CD14-positive monocyte (primary cell): ENCODE data around the gene GPX3. TPM values are rescaled to one million over a fixed set of nuclear protein-coding genes. Genes with fewer than 3 reads are reported as not detected.

Source experiments
- DNase-seq, 3 donors: peaks; one replicate each; pipeline ENCODE4 v3.0.0-alpha.2; 2011 to 2022
- H2AFZ ChIP-seq: 2 replicates; pipeline ENCODE4 v1.6.0; 2012; ENCODE audit warnings: mild to moderate bottlenecking, low read depth, low read length, inconsistent platforms; ENCODE audit not compliant: insufficient read depth, poor library complexity, severe bottlenecking
- H3K27ac ChIP-seq, 2 donors: 1 replicate in 1 of 2; 2 replicates in 1 of 2; pipeline ENCODE4 v1.5.1; 2012 to 2013; ENCODE audit warnings: low read length in 2 of 2, control low read depth in 1 of 2, inconsistent platforms in 1 of 2, low read depth in 1 of 2, mild to moderate bottlenecking in 1 of 2
- H3K27me3 ChIP-seq, 2 donors: one replicate each; pipeline versions ENCODE4 v1.6.0 to v1.6.1; 2011 to 2013; ENCODE audit warnings: low read length in 2 of 2; ENCODE audit not compliant: control insufficient read depth in 2 of 2, insufficient read depth in 2 of 2
- H3K36me3 ChIP-seq, 2 donors: replicated peaks in 1 of 2; 1 replicate in 1 of 2; 2 replicates in 1 of 2; pipeline versions ENCODE4 v1.5.1 to v1.6.1; 2012 to 2013; ENCODE audit warnings: low read length in 2 of 2, control low read depth in 1 of 2, inconsistent platforms in 1 of 2, mild to moderate bottlenecking in 1 of 2; ENCODE audit not compliant: insufficient read depth in 2 of 2, control insufficient read depth in 1 of 2
- H3K4me1 ChIP-seq, 2 donors: 1 replicate in 1 of 2; 2 replicates in 1 of 2; pipeline versions ENCODE4 v1.5.1 to v1.6.1; 2012 to 2013; ENCODE audit warnings: low read length in 2 of 2, control low read depth in 1 of 2, inconsistent platforms in 1 of 2, mild to moderate bottlenecking in 1 of 2, moderate library complexity in 1 of 2; ENCODE audit not compliant: insufficient read depth in 2 of 2, control insufficient read depth in 1 of 2
- H3K4me2 ChIP-seq: replicated peaks from 2 replicates; pipeline ENCODE3; 2012; ENCODE audit warnings: low read length, moderate library complexity, mild to moderate bottlenecking; ENCODE audit not compliant: poor library complexity, severe bottlenecking; ENCODE audit errors: extremely low read depth
- H3K4me3 ChIP-seq, 3 experiments: fragments of 200-600 bp in 1 of 3; sonication (generic) in 1 of 3; replicated peaks in 1 of 3; 1 replicate in 2 of 3; 2 replicates in 1 of 3; pipeline ENCODE4 v1.5.1; 2011 to 2013; ENCODE audit warnings: low read length in 3 of 3, mild to moderate bottlenecking in 3 of 3, control low read depth in 2 of 3, low read depth in 2 of 3, inconsistent platforms in 1 of 3, moderate library complexity in 1 of 3
- H3K79me2 ChIP-seq: 2 replicates; pipeline ENCODE4 v1.6.0; 2012; ENCODE audit warnings: mild to moderate bottlenecking, control low read depth, inconsistent platforms, low read length, moderate library complexity; ENCODE audit not compliant: insufficient read depth
- H3K9ac ChIP-seq: 2 replicates; pipeline ENCODE4 v1.6.0; 2017; ENCODE audit warnings: low read length, mild to moderate bottlenecking; ENCODE audit not compliant: insufficient read depth, poor library complexity, severe bottlenecking
- H3K9me3 ChIP-seq, 2 donors: replicated peaks in 1 of 2; 1 replicate in 1 of 2; 2 replicates in 1 of 2; pipeline versions ENCODE4 v1.5.1 to v1.6.1; 2012 to 2013; ENCODE audit warnings: low read length in 2 of 2, control low read depth in 1 of 2; ENCODE audit not compliant: control insufficient read depth in 1 of 2, insufficient read depth in 1 of 2
- H4K20me1 ChIP-seq: 2 replicates; pipeline ENCODE4 v1.6.0; 2012; ENCODE audit warnings: mild to moderate bottlenecking, low read length, control low read depth, moderate library complexity; ENCODE audit not compliant: insufficient read depth
- H3K27ac Mint-ChIP-seq, 7 donors: one replicate each; pipeline ENCODE4 v1.8.0; 2020; ENCODE audit warnings: mild to moderate bottlenecking in 7 of 7, mixed read lengths in 7 of 7, moderate library complexity in 6 of 7, inconsistent platforms in 2 of 7
- H3K27me3 Mint-ChIP-seq, 3 donors: one replicate each; pipeline ENCODE4 v1.8.0; 2021 to 2022; ENCODE audit warnings: low read depth in 3 of 3, mild to moderate bottlenecking in 3 of 3, mixed read lengths in 3 of 3, moderate library complexity in 3 of 3, inconsistent platforms in 1 of 3
- H3K36me3 Mint-ChIP-seq, 2 donors: one replicate each; pipeline ENCODE4 v1.8.0; 2020; ENCODE audit warnings: mixed read lengths in 2 of 2, inconsistent platforms in 1 of 2, mild to moderate bottlenecking in 1 of 2
- H3K4me1 Mint-ChIP-seq: one replicate; pipeline ENCODE4 v1.8.0; 2020; ENCODE audit warnings: mild to moderate bottlenecking, mixed read lengths
- H3K4me3 Mint-ChIP-seq, 2 donors: one replicate each; pipeline ENCODE4 v1.8.0; 2020; ENCODE audit warnings: mild to moderate bottlenecking in 2 of 2, mixed read lengths in 2 of 2, moderate library complexity in 1 of 2
- H3K9me3 Mint-ChIP-seq, 7 donors: one replicate each; pipeline ENCODE4 v1.8.0; 2020 to 2022; ENCODE audit warnings: mixed read lengths in 7 of 7, mild to moderate bottlenecking in 6 of 7, moderate library complexity in 6 of 7, inconsistent platforms in 2 of 7
- CTCF ChIP-seq: fragments of 200-600 bp; IDR thresholded peaks from one replicate; pipeline ENCODE4 v1.8.0; 2022; ENCODE audit warnings: antibody characterized with exemption, mild to moderate bottlenecking
- WGBS: methylation state at CpG from one replicate; pipeline ENCODE4 v1.1.5; 2013; ENCODE audit warnings: missing lambda C conversion rate; ENCODE audit not compliant: insufficient coverage; 5-methylcytosine and 5-hydroxymethylcytosine counted together
- intact Hi-C, 2 donors: fragments of 100-400 bp; cut with micrococcal nuclease; formaldehyde crosslinking; loops; one replicate each; pipeline versions ENCODE4 v1.15.0 to v1.15.1; 2023
- polyA plus RNA-seq, 3 donors: library from polyadenylated mRNA; depleted of rRNA in 1 of 3; unstranded in 2 of 3; stranded (reverse) in 1 of 3; fragments of 300-500 nt in 2 of 3; fragments of >200 nt in 1 of 3; fragmentation: Illumina TruSeq in 2 of 3; gene quantifications; 1 replicate in 2 of 3; 2 replicates in 1 of 3; pipeline ENCODE4 v1.2.3, GENCODE V29; 2012 to 2021

GPX3 gene
- polyA plus RNA-seq, 3 donors, result 3.5 to 12.7 (median 3.8) TPM

- peak overlapping the region; percentile 90 to 99 (median 95) for H3K27ac Mint-ChIP-seq
- 62% methylated on average over 5 of the region's 5 CpGs for WGBS
- H3K36me3 ChIP-seq, result peaks cover 23 to 53% of the 10 kb centered on the region in 2 donors
- H3K27ac ChIP-seq, result peak overlapping the region; percentile 38 to 88
- H3K4me1 Mint-ChIP-seq, result peaks cover 97% of the 10 kb centered on the region
- H3K9me3 ChIP-seq, result no peaks in the 10 kb centered on the region
- peak overlapping the region in 1 of 3 experiments; percentile 43 for H3K4me3 ChIP-seq
- peaks cover 81% of the 10 kb centered on the region for H3K79me2 ChIP-seq
- no peak for DNase-seq
- H3K9me3 Mint-ChIP-seq, result no peaks in the 10 kb centered on the region
- H4K20me1 ChIP-seq, result peaks cover 73% of the 10 kb centered on the region
- no peak overlapping the region for H3K9ac ChIP-seq
- H2AFZ ChIP-seq, result no peak overlapping the region
- no peak for TF ChIP-seq CTCF
- H3K4me1 ChIP-seq, result peaks cover 92 to 100% of the 10 kb centered on the region in 2 donors
- H3K4me3 Mint-ChIP-seq, result peak overlapping the region in 1 of 2 donors; percentile 81
- H3K4me2 ChIP-seq, result peak overlapping the region; percentile 58
- H3K36me3 Mint-ChIP-seq, result peaks cover 59 to 79% of the 10 kb centered on the region in 2 donors
- H3K27me3 ChIP-seq, result no peaks in the 10 kb centered on the region
- intact Hi-C loops, result no loop called here
- peaks cover 0 to 4% (median 0%) of the 10 kb centered on the region in 3 donors for H3K27me3 Mint-ChIP-seq
Measured at GRCh38 chr5:151062405-151063141, 42.2 kb downstream of the GPX3 start.

DNA sequence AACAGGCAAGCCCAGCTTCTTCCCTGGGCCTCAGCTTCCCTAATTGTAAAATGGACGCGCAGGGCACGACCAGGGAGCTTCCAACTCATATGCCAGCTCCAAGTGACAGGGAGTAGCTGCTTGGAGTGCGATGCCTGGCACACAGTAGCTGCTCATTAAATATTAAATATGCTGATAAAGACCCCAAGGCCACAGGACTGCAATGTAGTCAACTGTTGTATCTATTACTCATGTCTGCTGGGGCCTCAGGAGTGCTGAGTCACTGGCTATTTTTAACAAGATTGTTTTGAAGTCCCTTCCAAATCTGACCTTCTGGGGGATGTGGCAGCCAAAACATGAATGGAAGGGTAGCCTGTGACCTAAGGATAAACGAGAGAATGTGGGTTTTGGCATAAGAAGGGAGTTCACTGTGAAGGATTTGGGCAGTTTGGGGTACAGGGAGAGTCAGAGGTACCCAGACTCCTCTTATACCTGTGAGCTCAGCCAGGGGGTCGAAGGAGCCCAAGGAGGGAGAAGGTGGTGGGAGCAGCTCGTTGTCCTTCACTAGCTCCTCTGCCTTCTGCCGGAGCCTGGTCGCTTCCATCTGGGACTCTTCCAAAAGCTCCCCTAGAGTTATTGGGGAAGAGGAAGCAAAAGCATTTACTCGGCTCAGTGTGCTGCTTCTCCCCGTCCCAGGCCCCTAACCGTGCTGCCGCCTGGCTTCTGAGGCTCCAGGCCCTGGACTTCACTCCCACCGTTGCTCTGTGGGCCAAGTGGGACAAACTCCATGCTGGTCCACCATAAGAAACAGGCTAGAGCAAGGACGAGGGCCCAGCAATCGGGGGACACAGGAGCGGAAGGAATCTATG, 43.0 kb downstream of the GPX3 start:
- H3K9me3 ChIP-seq, result no peaks in the 10 kb centered on the region
- peak; percentile 61 to 84 (median 76) for DNase-seq
- H3K4me2 ChIP-seq, result peak overlapping the region; percentile 58
- H2AFZ ChIP-seq, result no peak overlapping the region
- H3K4me3 ChIP-seq, result peak overlapping the region in 1 of 3 experiments; percentile 43
- peak overlapping the region; percentile 48 to 81 for H3K4me3 Mint-ChIP-seq
- no peaks in the 10 kb centered on the region for H3K9me3 Mint-ChIP-seq
- intact Hi-C loops, result no loop called here
- peaks cover 63 to 79% of the 10 kb centered on the region in 2 donors for H3K36me3 Mint-ChIP-seq
- H4K20me1 ChIP-seq, result peaks cover 79% of the 10 kb centered on the region
- no peaks in the 10 kb centered on the region for H3K27me3 ChIP-seq
- peak overlapping the region; percentile 90 to 99 (median 92) for H3K27ac Mint-ChIP-seq
- WGBS, result 33% methylated on average over 11 of the region's 17 CpGs
- H3K4me1 Mint-ChIP-seq, result peaks cover 97% of the 10 kb centered on the region
- H3K4me1 ChIP-seq, result peaks cover 91 to 100% of the 10 kb centered on the region in 2 donors
- peaks cover 81% of the 10 kb centered on the region for H3K79me2 ChIP-seq
- peaks cover 0 to 4% (median 0%) of the 10 kb centered on the region in 3 donors for H3K27me3 Mint-ChIP-seq
- H3K9ac ChIP-seq, result peak overlapping the region; percentile 55
- no peak for TF ChIP-seq CTCF
- peak overlapping the region; percentile 38 to 88 for H3K27ac ChIP-seq
- H3K36me3 ChIP-seq, result peaks cover 23 to 61% of the 10 kb centered on the region in 2 donors
